ENCODE data around the gene DNAJC4. TPM values are rescaled to one million over a fixed set of nuclear protein-coding genes. Genes with fewer than 3 reads are reported as not detected.

Gene DNAJC4
- total and polyA plus RNA-seq, 9 of the 15 experiments (the other 6 are each of a cell fraction or from before 2014, with no cell fraction given): 4.0 to 32.6 (median 19.9) TPM

DNA sequence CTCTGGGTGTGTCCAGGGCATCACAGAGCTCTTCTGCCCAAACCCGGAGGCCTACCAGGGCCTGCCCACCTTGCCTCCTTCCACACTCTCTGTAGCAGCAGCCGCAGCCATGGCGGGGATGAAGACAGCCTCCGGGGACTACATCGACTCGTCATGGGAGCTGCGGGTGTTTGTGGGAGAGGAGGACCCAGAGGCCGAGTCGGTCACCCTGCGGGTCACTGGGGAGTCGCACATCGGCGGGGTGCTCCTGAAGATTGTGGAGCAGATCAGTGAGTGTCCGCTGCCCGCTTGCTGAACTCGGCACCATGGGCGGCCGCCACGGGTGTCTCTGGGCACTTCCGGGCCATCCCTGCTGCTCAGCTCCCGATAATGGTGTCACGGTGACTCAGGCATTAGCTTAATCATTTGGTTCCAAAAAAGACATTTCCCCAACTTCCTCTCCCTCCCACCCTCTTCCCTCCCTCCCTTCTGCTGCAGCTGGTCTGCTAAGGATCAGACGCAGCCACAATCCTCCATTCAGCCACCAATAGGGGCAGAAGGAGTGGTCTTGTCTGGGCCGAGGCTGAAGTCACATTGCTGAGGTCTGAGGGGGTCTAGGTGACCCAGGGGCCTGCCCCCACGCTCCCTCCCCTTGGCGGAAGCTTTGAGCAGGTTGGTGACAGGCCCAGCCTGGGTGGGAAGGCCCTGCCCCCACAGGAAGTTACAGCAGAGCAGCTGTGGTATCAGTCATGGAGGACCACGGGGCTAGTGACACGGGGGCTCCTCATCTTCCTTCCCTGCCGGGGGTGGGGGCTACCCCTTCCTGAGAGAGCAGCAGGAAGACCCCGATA lies 22.9 kb upstream of the DNAJC4 start (continued):
- TF ChIP-seq, protein P1, sequence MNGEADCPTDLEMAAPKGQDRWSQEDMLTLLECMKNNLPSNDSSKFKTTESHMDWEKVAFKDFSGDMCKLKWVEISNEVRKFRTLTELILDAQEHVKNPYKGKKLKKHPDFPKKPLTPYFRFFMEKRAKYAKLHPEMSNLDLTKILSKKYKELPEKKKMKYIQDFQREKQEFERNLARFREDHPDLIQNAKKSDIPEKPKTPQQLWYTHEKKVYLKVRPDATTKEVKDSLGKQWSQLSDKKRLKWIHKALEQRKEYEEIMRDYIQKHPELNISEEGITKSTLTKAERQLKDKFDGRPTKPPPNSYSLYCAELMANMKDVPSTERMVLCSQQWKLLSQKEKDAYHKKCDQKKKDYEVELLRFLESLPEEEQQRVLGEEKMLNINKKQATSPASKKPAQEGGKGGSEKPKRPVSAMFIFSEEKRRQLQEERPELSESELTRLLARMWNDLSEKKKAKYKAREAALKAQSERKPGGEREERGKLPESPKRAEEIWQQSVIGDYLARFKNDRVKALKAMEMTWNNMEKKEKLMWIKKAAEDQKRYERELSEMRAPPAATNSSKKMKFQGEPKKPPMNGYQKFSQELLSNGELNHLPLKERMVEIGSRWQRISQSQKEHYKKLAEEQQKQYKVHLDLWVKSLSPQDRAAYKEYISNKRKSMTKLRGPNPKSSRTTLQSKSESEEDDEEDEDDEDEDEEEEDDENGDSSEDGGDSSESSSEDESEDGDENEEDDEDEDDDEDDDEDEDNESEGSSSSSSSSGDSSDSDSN (IDR thresholded peaks at IDR 0.05; ENCODE audit: borderline replicate concordance in 1 of 2, low read depth in 2 of 2, low read length in 2 of 2): 0 out of 4 replicates have a peak, but pooled peaks of 1 of the 2 experiments have one; percentile 27
- peak; percentile 10; the same call in 1 of the 2 replicates for TF ChIP-seq HCFC1 (IDR thresholded peaks at IDR 0.05; ENCODE audit: low read depth, low read length)
- TF ChIP-seq U2AF1 (optimal IDR thresholded peaks at IDR 0.05; ENCODE audit: low read depth, low read length): no peak
- TF ChIP-seq POLR3A (IDR thresholded peaks at IDR 0.05; ENCODE audit: borderline replicate concordance, extremely low read depth, insufficient read depth, insufficient read length): no peak
- no peak for TF ChIP-seq EWSR1 (IDR thresholded peaks at IDR 0.05; ENCODE audit: borderline replicate concordance, low read depth, partially characterized antibody)
- no peak for TF ChIP-seq ZFP1 (CRISPR knock-in tag; IDR thresholded peaks at IDR 0.05)
- no peak for TF ChIP-seq ZNF561 (CRISPR knock-in tag; conservative IDR thresholded peaks at IDR 0.05)
- TF ChIP-seq, protein P2, sequence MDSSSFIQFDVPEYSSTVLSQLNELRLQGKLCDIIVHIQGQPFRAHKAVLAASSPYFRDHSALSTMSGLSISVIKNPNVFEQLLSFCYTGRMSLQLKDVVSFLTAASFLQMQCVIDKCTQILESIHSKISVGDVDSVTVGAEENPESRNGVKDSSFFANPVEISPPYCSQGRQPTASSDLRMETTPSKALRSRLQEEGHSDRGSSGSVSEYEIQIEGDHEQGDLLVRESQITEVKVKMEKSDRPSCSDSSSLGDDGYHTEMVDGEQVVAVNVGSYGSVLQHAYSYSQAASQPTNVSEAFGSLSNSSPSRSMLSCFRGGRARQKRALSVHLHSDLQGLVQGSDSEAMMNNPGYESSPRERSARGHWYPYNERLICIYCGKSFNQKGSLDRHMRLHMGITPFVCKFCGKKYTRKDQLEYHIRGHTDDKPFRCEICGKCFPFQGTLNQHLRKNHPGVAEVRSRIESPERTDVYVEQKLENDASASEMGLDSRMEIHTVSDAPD (CRISPR knock-in tag; IDR thresholded peaks at IDR 0.05): no peak
- TF ChIP-seq ZNF253 (CRISPR knock-in tag; conservative IDR thresholded peaks at IDR 0.05): no peak
- TF ChIP-seq SLC30A9 (CRISPR knock-in tag; IDR thresholded peaks at IDR 0.05): no peak
- no peak for TF ChIP-seq CBX1 (IDR thresholded peaks at IDR 0.05; ENCODE audit: low read depth)
- TF ChIP-seq ZNF263 (CRISPR knock-in tag; IDR thresholded peaks at IDR 0.05; ENCODE audit: borderline replicate concordance): peak; percentile 48
- peak; percentile 89 for TF ChIP-seq RNF2 (IDR thresholded peaks at IDR 0.05)
- TF ChIP-seq GATAD2B (IDR thresholded peaks at IDR 0.05; ENCODE audit: borderline replicate concordance): no peak; the same call in 1 of the 2 replicates
- 0 out of 3 replicates have a peak, but pooled peaks of 1 of the 2 experiments have one; percentile 17 for TF ChIP-seq CBX3 (IDR thresholded peaks at IDR 0.05; ENCODE audit: borderline replicate concordance in 1 of 2, low read length in 2 of 2)
- TF ChIP-seq GABPA (tag; conservative IDR thresholded peaks at IDR 0.05; ENCODE audit: low read depth): peak; percentile 89
- TF ChIP-seq NCOA4 (IDR thresholded peaks at IDR 0.05; ENCODE audit: partially characterized antibody): no peak
- TF ChIP-seq, protein P3, sequence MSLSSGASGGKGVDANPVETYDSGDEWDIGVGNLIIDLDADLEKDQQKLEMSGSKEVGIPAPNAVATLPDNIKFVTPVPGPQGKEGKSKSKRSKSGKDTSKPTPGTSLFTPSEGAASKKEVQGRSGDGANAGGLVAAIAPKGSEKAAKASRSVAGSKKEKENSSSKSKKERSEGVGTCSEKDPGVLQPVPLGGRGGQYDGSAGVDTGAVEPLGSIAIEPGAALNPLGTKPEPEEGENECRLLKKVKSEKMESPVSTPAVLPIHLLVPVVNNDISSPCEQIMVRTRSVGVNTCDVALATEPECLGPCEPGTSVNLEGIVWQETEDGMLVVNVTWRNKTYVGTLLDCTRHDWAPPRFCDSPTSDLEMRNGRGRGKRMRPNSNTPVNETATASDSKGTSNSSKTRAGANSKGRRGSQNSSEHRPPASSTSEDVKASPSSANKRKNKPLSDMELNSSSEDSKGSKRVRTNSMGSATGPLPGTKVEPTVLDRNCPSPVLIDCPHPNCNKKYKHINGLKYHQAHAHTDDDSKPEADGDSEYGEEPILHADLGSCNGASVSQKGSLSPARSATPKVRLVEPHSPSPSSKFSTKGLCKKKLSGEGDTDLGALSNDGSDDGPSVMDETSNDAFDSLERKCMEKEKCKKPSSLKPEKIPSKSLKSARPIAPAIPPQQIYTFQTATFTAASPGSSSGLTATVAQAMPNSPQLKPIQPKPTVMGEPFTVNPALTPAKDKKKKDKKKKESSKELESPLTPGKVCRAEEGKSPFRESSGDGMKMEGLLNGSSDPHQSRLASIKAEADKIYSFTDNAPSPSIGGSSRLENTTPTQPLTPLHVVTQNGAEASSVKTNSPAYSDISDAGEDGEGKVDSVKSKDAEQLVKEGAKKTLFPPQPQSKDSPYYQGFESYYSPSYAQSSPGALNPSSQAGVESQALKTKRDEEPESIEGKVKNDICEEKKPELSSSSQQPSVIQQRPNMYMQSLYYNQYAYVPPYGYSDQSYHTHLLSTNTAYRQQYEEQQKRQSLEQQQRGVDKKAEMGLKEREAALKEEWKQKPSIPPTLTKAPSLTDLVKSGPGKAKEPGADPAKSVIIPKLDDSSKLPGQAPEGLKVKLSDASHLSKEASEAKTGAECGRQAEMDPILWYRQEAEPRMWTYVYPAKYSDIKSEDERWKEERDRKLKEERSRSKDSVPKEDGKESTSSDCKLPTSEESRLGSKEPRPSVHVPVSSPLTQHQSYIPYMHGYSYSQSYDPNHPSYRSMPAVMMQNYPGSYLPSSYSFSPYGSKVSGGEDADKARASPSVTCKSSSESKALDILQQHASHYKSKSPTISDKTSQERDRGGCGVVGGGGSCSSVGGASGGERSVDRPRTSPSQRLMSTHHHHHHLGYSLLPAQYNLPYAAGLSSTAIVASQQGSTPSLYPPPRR (CRISPR knock-in tag; IDR thresholded peaks at IDR 0.05; ENCODE audit: borderline replicate concordance): no peak; the same call in 1 of the 2 replicates
- TF ChIP-seq ZC3H8 (IDR thresholded peaks at IDR 0.05): no peak
